ENCODE results near the gene BLTP2.
A peak's percentile ranks its signal among the peaks of the same experiment; 100 is the strongest.

GRCh38 chr17:28599311-28600184, 45.4 kb downstream of the BLTP2 start:
- TF ChIP-seq CTCF (IDR thresholded peaks at IDR 0.05) (no peak), POLR2A (IDR thresholded peaks at IDR 0.05) (peak; percentile 63), EP300 (IDR thresholded peaks at IDR 0.05; ENCODE audit: low read depth) (no peak)

Measured in transverse colon (tissue), 3 donors.